ENCODE data around the gene PSME3. TPM values are rescaled to one million over a fixed set of nuclear protein-coding genes. Genes with fewer than 3 reads are reported as not detected.

The PSME3 gene
- total RNA-seq, 6 experiments from 2014 or later = 33.6 to 72.1 (median 42.8) TPM

DNA sequence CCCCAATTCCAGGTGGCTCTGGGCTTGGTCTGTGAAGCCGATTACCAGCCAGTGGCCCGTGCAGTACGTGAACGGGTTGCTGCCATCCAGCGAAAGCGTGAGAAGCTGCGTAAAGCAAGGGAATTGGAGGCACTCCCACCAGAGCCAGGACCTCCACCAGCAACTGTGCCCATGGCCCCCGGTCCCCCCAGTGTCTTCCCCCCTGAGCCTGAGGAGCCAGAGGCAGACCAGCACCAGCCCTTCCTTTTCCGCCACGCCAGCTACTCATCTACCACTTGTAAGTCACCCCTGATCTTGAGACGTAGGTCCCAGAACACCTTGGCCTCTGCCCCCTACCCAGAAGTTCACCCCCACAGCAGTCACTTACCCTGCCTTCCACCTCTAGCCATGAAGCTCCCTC lies 45.9 kb upstream of the PSME3 start:
- Histone ChIP-seq H3K4me3 (no peak overlapping the region), H3K27ac (no peak overlapping the region), H3K27me3 (no peaks in the 10 kb centered on the region), H3K9me3 (no peaks in the 10 kb centered on the region), H3K4me1 (peaks cover 0 to 7% (median 0%) of the 10 kb centered on the region in 4 donors), H3K36me3 (no peaks in the 10 kb centered on the region)
- intact Hi-C loops (cut with DNase I) = no loop called here
- TF ChIP-seq POLR2A (IDR thresholded peaks at IDR 0.05) = no peak
- TF ChIP-seq, protein P1, sequence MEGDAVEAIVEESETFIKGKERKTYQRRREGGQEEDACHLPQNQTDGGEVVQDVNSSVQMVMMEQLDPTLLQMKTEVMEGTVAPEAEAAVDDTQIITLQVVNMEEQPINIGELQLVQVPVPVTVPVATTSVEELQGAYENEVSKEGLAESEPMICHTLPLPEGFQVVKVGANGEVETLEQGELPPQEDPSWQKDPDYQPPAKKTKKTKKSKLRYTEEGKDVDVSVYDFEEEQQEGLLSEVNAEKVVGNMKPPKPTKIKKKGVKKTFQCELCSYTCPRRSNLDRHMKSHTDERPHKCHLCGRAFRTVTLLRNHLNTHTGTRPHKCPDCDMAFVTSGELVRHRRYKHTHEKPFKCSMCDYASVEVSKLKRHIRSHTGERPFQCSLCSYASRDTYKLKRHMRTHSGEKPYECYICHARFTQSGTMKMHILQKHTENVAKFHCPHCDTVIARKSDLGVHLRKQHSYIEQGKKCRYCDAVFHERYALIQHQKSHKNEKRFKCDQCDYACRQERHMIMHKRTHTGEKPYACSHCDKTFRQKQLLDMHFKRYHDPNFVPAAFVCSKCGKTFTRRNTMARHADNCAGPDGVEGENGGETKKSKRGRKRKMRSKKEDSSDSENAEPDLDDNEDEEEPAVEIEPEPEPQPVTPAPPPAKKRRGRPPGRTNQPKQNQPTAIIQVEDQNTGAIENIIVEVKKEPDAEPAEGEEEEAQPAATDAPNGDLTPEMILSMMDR (IDR thresholded peaks at IDR 0.05) = no peak
- ATAC-seq = no peak
- DNase-seq = no peak
- 81% methylated on average over 5 of the region's 11 CpGs for WGBS (ENCODE audit: insufficient coverage, low coverage, low lambda C conversion rate, missing lambda C conversion rate)

- DNase-seq (no peak), ATAC-seq (peak in 1 of 4 donors; percentile 50)
- intact Hi-C loops (cut with DNase I) = no loop called here
- WGBS (ENCODE audit: insufficient coverage, low coverage, low lambda C conversion rate, missing lambda C conversion rate) = 39% methylated on average over 2 of the region's 2 CpGs
- Histone ChIP-seq H3K9me3 (no peaks in the 10 kb centered on the region), H3K27ac (no peak overlapping the region), H3K4me3 (no peak overlapping the region), H3K27me3 (no peaks in the 10 kb centered on the region), H3K4me1 (peaks cover 0 to 11% (median under 1%) of the 10 kb centered on the region in 4 donors), H3K36me3 (no peaks in the 10 kb centered on the region)
- TF ChIP-seq, protein P1 (IDR thresholded peaks at IDR 0.05) = no peak
- no peak for TF ChIP-seq POLR2A (IDR thresholded peaks at IDR 0.05)
Measured at GRCh38 chr17:42791948-42792347, 41.2 kb upstream of the PSME3 start.

DNA sequence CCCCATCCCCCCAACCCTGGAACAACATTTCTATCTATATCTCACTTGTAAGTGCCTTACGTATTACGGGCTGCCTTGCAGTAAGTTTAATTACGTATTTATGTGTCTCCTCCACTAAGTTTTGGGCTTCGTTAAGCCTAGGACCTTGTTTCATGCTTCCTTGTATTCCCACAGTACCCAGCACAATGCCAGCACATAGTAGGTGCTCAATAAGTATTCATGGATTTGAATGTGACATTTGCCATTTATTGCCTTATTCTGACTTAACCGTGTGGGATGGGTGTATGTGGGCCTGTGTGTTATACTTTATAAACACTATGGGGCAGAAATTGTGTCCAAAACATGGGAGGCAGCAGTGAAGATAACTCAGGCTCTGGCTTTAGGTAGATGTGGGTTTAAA lies 40.7 kb upstream of the PSME3 start:
- H3K27me3 ChIP-seq = no peaks in the 10 kb centered on the region
- no peaks in the 10 kb centered on the region for H3K9me3 ChIP-seq
- no peak overlapping the region for H3K4me3 ChIP-seq
- H3K36me3 ChIP-seq = no peaks in the 10 kb centered on the region
- H3K4me1 ChIP-seq = peaks cover 0 to 15% (median 2%) of the 10 kb centered on the region in 4 donors
- intact Hi-C loops (cut with DNase I) = no loop called here
- ATAC-seq (no peak), DNase-seq (no peak)
- TF ChIP-seq POLR2A (IDR thresholded peaks at IDR 0.05) = no peak
- TF ChIP-seq, protein P1 (IDR thresholded peaks at IDR 0.05) = no peak
- WGBS (ENCODE audit: insufficient coverage, low coverage, low lambda C conversion rate, missing lambda C conversion rate) = 56% methylated on average over 5 of the region's 5 CpGs
- H3K27ac ChIP-seq = no peak overlapping the region

DNA sequence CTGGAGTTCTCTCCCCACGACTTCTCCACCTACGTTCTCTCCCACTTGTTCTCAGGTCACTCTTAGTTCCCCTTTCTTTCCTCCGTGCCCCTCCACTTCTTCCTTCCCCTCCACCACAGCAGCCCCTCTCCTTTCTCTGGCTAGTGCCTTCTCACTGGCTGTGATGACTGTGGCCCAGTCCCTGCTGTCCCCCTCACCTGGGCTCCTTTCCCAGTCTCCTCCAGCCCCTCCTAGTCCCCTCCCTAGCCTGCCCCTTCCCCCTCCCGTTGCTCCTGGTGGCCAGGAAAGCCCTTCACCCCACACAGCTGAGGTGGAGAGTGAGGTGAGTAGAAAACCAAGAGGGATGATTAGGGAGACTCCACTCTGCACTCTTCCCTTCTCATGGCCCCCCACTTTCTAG lies 38.1 kb upstream of the PSME3 start:
- WGBS (ENCODE audit: insufficient coverage, low coverage, low lambda C conversion rate, missing lambda C conversion rate) = 56% methylated on average over 4 of the region's 4 CpGs
- Histone ChIP-seq H3K4me1 (peaks cover 0 to 19% (median 2%) of the 10 kb centered on the region in 4 donors), H3K27ac (no peak overlapping the region), H3K9me3 (no peaks in the 10 kb centered on the region), H3K4me3 (no peak overlapping the region), H3K36me3 (no peaks in the 10 kb centered on the region), H3K27me3 (no peaks in the 10 kb centered on the region)
- ATAC-seq = no peak
- no peak for DNase-seq
- TF ChIP-seq, protein P1 (IDR thresholded peaks at IDR 0.05) = no peak
- TF ChIP-seq POLR2A (IDR thresholded peaks at IDR 0.05) = no peak
- intact Hi-C loops (cut with DNase I) = no loop called here

DNA sequence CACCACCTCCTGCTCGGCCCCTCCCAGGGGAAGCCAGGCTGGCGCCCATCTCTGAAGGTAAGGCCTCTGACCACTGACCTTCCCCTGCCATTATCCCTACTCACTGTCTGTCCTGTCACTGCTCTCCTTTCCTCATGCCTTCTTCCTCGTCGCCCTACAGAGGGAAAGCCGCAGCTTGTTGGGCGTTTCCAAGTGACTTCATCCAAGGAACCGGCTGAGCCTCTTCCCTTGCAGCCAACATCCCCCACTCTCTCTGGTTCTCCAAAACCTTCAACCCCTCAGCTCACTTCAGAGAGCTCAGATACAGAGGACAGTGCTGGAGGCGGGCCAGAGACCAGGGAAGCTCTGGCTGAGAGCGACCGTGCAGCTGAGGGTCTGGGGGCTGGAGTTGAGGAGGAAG lies 37.7 kb upstream of the PSME3 start:
- intact Hi-C loops (cut with DNase I) = no loop called here
- no peak for DNase-seq
- TF ChIP-seq POLR2A (IDR thresholded peaks at IDR 0.05) = no peak
- TF ChIP-seq, protein P1 (IDR thresholded peaks at IDR 0.05) = no peak
- Histone ChIP-seq H3K36me3 (no peaks in the 10 kb centered on the region), H3K4me1 (peaks cover 0 to 19% (median 2%) of the 10 kb centered on the region in 4 donors), H3K4me3 (no peak overlapping the region), H3K27me3 (no peaks in the 10 kb centered on the region), H3K9me3 (no peaks in the 10 kb centered on the region), H3K27ac (no peak overlapping the region)
- 87% methylated on average over 7 of the region's 10 CpGs for WGBS (ENCODE audit: insufficient coverage, low coverage, low lambda C conversion rate, missing lambda C conversion rate)
- ATAC-seq = no peak

All from right lobe of liver (tissue), 6 donors.